HEK293 (cell line): ENCODE results near the gene OR10D3.

ENCODE experiments used
- CTCF ChIA-PET: fragments of 350-600 bp; formaldehyde crosslinking; extraction: SDS; loops from one replicate; lab custom pipeline; 2021; ENCODE audit warnings: antibody characterized with exemption; lab: Yijun Ruan, JAX
- POLR2A ChIA-PET: fragments of 300-600 bp; formaldehyde crosslinking; extraction: SDS; loops from one replicate; lab custom pipeline; 2020; ENCODE audit warnings: antibody characterized with exemption, inconsistent platforms; lab: Yijun Ruan, JAX
- H3K27ac ChIP-seq: fragments of 200-500 bp; sonication (Bioruptor generic); 2 replicates; pipeline ENCODE4 v1.5.1; 2014; ENCODE audit warnings: low read depth, low read length, control low read depth, inconsistent platforms; ENCODE audit errors: extremely low read depth
- H3K36me3 ChIP-seq, 2 experiments: fragments of 200-500 bp in 1 of 2; sonication (Bioruptor generic) in 1 of 2; 1 replicate in 1 of 2; 2 replicates in 1 of 2; pipeline ENCODE4 v1.5.1; 2014 to 2017; ENCODE audit warnings: inconsistent platforms in 2 of 2, low read length in 2 of 2; ENCODE audit not compliant: control insufficient read depth in 2 of 2, insufficient read depth in 1 of 2
- H3K4me1 ChIP-seq: fragments of 200-500 bp; sonication (Bioruptor generic); 2 replicates; pipeline ENCODE4 v1.5.1; 2014; ENCODE audit warnings: mild to moderate bottlenecking, low read length, inconsistent platforms; ENCODE audit not compliant: control insufficient read depth, insufficient read depth
- H3K4me3 ChIP-seq: 2 replicates; pipeline ENCODE4 v1.5.1; 2011; ENCODE audit warnings: low read depth, mild to moderate bottlenecking, control low read depth, low read length, moderate library complexity
- H3K9me3 ChIP-seq: fragments of 200-500 bp; sonication (Bioruptor generic); 2 replicates; pipeline ENCODE4 v1.5.1; 2014; ENCODE audit warnings: low read depth, low read length, inconsistent platforms; ENCODE audit not compliant: control insufficient read depth, insufficient read depth
- CTCF ChIP-seq: fragments of 450-650 bp; formaldehyde crosslinking; IDR thresholded peaks from 2 replicates; pipeline ENCODE4 v1.5.1; 2016; ENCODE audit warnings: missing biosample characterization, missing genetic modification characterization
- FEZF1 ChIP-seq: fragments of 450-650 bp; formaldehyde crosslinking; IDR thresholded peaks from 2 replicates; pipeline ENCODE4 v1.5.1; 2016; ENCODE audit warnings: missing biosample characterization, missing genetic modification characterization
- GLIS1 ChIP-seq: fragments of 450-650 bp; formaldehyde crosslinking; IDR thresholded peaks from 2 replicates; pipeline ENCODE4 v1.5.1; 2016; ENCODE audit warnings: missing biosample characterization, missing genetic modification characterization
- IKZF3 ChIP-seq: fragments of 450-650 bp; IDR thresholded peaks from 2 replicates; pipeline ENCODE4 v1.5.0; 2018; ENCODE audit warnings: missing biosample characterization, mild to moderate bottlenecking, missing genetic modification characterization, moderate library complexity
- PRDM2 ChIP-seq: fragments of 450-650 bp; formaldehyde crosslinking; IDR thresholded peaks from 2 replicates; pipeline ENCODE4 v1.5.1; 2016; ENCODE audit warnings: missing biosample characterization, missing genetic modification characterization, borderline replicate concordance
- PRDM6 ChIP-seq: fragments of 450-650 bp; formaldehyde crosslinking; IDR thresholded peaks from 2 replicates; pipeline ENCODE4 v1.5.1; 2017; ENCODE audit warnings: missing biosample characterization, missing genetic modification characterization
- RBAK ChIP-seq: fragments of 450-650 bp; formaldehyde crosslinking; IDR thresholded peaks from 2 replicates; pipeline ENCODE4 v1.5.1; 2016; ENCODE audit warnings: missing biosample characterization, missing genetic modification characterization
- ZBTB11 ChIP-seq: fragments of 450-650 bp; formaldehyde crosslinking; conservative IDR thresholded peaks from 2 replicates; pipeline ENCODE4 v1.5.1; 2016; ENCODE audit warnings: low read depth, missing biosample characterization, missing genetic modification characterization
- ZNF155 ChIP-seq: fragments of 450-650 bp; formaldehyde crosslinking; IDR thresholded peaks from 2 replicates; pipeline ENCODE4 v1.5.1; 2016; ENCODE audit warnings: missing biosample characterization, missing genetic modification characterization
- ZNF174 ChIP-seq: fragments of 450-650 bp; formaldehyde crosslinking; IDR thresholded peaks from 2 replicates; pipeline ENCODE4 v1.5.0; 2017; ENCODE audit warnings: missing biosample characterization, mild to moderate bottlenecking, missing genetic modification characterization
- ZNF202 ChIP-seq: fragments of 450-650 bp; formaldehyde crosslinking; IDR thresholded peaks from 2 replicates; pipeline ENCODE4 v1.5.1; 2016; ENCODE audit warnings: missing biosample characterization, missing genetic modification characterization, borderline replicate concordance
- ZNF510 ChIP-seq: fragments of 450-650 bp; formaldehyde crosslinking; IDR thresholded peaks from 2 replicates; pipeline ENCODE4 v1.5.1; 2018; ENCODE audit warnings: mild to moderate bottlenecking, missing genetic modification characterization, missing biosample characterization; ENCODE audit not compliant: insufficient replicate concordance
- ZNF513 ChIP-seq: fragments of 450-650 bp; IDR thresholded peaks from 2 replicates; pipeline ENCODE4 v1.5.1; 2018; ENCODE audit warnings: missing biosample characterization, missing genetic modification characterization
- ZNF555 ChIP-seq: fragments of 450-650 bp; formaldehyde crosslinking; conservative IDR thresholded peaks from 2 replicates; pipeline ENCODE4 v1.5.1; 2017; ENCODE audit warnings: missing biosample characterization, mild to moderate bottlenecking, missing genetic modification characterization, inconsistent platforms
- ZNF626 ChIP-seq: fragments of 450-650 bp; sonication (Bioruptor Pico); formaldehyde crosslinking; IDR thresholded peaks from 2 replicates; pipeline ENCODE4 v1.5.1; 2018; ENCODE audit warnings: missing biosample characterization, missing genetic modification characterization, inconsistent platforms
- ZNF837 ChIP-seq: fragments of 450-650 bp; formaldehyde crosslinking; IDR thresholded peaks from 2 replicates; pipeline ENCODE4 v1.5.1; 2016; ENCODE audit warnings: missing biosample characterization, missing genetic modification characterization
- ZSCAN5A ChIP-seq: fragments of 450-650 bp; formaldehyde crosslinking; IDR thresholded peaks from 2 replicates; pipeline ENCODE4 v1.5.1; 2016; ENCODE audit warnings: missing biosample characterization, missing genetic modification characterization

OR10D3 gene

GRCh38 chr11:124200671-124201070 lies 17.5 kb downstream of the OR10D3 start:
- no peaks in the 10 kb centered on the region for H3K9me3 ChIP-seq
- CTCF ChIA-PET: no interaction called here
- TF ChIP-seq ZNF155 (tag by site-specific recombination) (no peak), ZNF174 (no peak), FEZF1 (tag by site-specific recombination) (no peak), ZNF837 (tag by site-specific recombination) (no peak), IKZF3 (tag by site-specific recombination) (no peak), ZNF513 (tag by site-specific recombination) (no peak), CTCF (tag by site-specific recombination) (no peak), ZNF202 (tag by site-specific recombination) (no peak), PRDM6 (tag by site-specific recombination) (no peak), PRDM2 (tag by site-specific recombination) (no peak)
- TF ChIP-seq, all 188 proteins: peak for 0
- POLR2A ChIA-PET: no interaction called here
- Histone ChIP-seq H3K4me1 (no peaks in the 10 kb centered on the region), H3K36me3 (no peaks in the 10 kb centered on the region), H3K27ac (no peak overlapping the region), H3K4me3 (no peak overlapping the region)

GRCh38 chr11:124202951-124203350 lies 19.8 kb downstream of the OR10D3 start:
- H3K9me3 ChIP-seq: no peaks in the 10 kb centered on the region
- H3K4me3 ChIP-seq: no peak overlapping the region
- ChIA-PET POLR2A (no interaction called here), CTCF (interaction anchor here (0.6 kb wide), 2 partner anchors 134 to 446 kb away, joined by 3 read pairs; no protein-coding TSS in a partner anchor)
- no peaks in the 10 kb centered on the region for H3K36me3 ChIP-seq
- no peak overlapping the region for H3K27ac ChIP-seq
- H3K4me1 ChIP-seq: no peaks in the 10 kb centered on the region
- TF ChIP-seq GLIS1 (no peak), ZNF837 (tag by site-specific recombination) (no peak), ZBTB11 (tag by site-specific recombination) (no peak), ZNF555 (tag by site-specific recombination) (no peak), ZNF626 (no peak), ZSCAN5A (tag by site-specific recombination) (no peak), RBAK (tag by site-specific recombination) (no peak), ZNF510 (tag by site-specific recombination) (no peak)
